Measurements from ENCODE around the gene PCDHB8.
"Not testable (repeated sequence)": the region's sequence is repeated elsewhere in the genome, so short reads cannot be mapped to it uniquely, and the experiment has no call there.

PCDHB8 gene

DNA sequence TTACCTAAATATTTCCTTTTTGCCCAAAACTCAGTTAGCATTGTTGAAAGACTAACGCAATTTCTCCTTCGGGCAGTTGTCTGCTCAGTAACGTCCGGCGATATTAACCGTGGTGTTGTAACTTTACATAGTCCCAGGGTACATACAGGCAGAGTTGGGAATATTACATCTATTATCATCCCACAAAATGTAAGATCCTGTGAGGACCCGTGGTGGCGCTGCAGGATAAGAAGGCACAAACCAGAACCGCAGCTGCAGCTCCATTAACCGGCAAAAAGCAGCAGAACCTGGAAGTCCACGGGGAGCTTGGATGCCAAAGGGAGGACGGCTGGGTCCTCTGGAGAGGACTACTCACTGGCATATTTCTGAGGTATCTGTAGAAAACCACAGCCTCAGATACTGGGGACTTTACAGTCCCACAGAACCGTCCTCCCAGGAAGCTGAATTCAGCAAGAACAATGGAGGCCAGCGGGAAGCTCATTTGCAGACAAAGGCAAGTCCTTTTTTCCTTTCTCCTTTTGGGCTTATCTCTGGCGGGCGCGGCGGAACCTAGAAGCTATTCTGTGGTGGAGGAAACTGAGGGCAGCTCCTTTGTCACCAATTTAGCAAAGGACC lies at the start of gene PCDHB8:
Gene PCDHB8 (plus strand): TSS at position 214 of the 615 bp plus-strand sequence. CDS start 245 bp downstream, at position 459.
- DNase-seq (ENCODE audit: low read depth) = not testable (repeated sequence)

DNA sequence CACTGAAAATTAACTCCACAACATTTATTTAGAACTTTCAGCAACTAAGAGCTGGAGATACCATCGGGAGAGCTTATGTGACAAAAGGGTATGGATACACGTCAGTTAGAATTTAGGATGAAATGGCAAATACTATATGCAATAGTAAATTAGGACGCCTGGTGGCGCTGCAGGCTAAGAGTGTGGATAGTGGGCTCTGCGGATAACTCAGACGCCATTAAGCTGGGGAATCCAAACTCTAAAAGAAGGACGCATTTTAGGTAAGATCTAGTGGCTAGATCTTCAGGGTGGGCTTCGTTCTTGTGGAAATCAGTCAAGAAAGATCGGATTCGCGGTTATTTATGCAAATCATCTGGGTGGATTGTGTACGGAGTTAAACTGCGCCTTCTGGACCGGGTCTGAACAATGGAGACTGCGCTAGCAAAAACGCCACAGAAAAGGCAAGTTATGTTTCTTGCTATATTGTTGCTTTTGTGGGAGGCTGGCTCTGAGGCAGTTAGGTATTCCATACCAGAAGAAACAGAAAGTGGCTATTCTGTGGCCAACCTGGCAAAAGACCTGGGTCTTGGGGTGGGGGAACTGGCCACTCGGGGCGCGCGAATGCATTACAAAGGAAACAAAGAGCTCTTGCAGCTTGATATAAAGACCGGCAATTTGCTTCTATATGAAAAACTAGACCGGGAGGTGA lies 42.4 kb upstream of the PCDHB8 start, which contains the start of gene PCDHB5:
Gene PCDHB5 (plus strand): TSS at position 177 of the 688 bp plus-strand sequence. CDS start 229 bp downstream, at position 406.
- no peak for DNase-seq (ENCODE audit: low read depth)

DNA sequence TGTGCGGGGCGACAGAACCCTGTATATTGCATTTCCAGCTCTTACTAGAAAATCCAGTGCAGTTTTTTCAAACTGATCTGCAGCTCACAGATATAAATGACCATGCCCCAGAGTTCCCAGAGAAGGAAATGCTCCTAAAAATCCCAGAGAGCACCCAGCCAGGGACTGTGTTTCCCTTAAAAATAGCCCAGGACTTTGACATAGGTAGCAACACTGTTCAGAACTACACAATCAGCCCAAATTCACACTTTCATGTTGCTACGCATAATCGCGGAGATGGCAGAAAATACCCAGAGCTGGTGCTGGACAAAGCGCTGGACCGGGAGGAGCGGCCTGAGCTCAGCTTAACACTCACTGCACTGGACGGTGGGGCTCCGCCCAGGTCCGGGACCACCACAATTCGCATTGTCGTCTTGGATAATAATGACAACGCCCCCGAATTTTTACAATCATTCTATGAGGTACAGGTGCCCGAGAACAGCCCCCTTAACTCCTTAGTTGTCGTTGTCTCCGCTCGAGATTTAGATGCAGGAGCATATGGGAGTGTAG lies 41.8 kb upstream of the PCDHB8 start:
- no peak for DNase-seq (ENCODE audit: low read depth)

DNA sequence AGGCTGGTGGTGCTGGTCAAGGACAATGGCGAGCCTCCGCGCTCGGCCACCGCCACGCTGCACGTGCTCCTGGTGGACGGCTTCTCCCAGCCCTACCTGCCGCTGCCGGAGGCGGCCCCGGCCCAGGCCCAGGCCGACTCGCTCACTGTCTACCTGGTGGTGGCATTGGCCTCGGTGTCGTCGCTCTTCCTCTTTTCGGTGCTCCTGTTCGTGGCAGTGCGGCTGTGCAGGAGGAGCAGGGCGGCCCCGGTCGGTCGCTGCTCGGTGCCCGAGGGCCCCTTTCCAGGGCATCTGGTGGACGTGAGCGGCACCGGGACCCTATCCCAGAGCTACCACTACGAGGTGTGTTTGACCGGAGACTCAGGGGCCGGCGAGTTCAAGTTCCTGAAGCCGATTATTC lies 40.2 kb upstream of the PCDHB8 start:
- DNase-seq (ENCODE audit: low read depth) = not testable (repeated sequence)

DNA sequence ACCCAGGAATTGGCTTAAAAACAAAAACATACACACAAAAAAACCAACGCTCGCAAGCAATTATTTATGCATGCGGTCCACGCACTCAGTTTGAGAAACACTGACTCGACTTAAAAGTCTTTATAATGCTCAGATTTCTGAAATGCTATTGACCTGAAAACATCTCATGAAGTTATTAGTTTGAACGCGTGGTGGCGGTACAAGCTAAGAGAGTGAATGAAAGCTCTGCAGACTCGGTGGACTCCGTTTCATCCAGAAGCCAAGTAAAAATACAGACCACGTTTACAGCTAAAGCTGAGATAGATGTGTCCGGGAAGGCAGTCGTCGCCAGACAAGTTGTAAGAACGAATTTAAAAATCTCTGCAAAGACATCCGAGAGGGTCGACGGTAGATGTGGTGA lies 27.8 kb upstream of the PCDHB8 start, which contains the start of gene PCDHB6:
Gene PCDHB6 (plus strand): TSS at position 246 of the 400 bp plus-strand sequence. CDS start 201 bp downstream, outside the sequence.
- no peak for DNase-seq (ENCODE audit: low read depth)

DNA sequence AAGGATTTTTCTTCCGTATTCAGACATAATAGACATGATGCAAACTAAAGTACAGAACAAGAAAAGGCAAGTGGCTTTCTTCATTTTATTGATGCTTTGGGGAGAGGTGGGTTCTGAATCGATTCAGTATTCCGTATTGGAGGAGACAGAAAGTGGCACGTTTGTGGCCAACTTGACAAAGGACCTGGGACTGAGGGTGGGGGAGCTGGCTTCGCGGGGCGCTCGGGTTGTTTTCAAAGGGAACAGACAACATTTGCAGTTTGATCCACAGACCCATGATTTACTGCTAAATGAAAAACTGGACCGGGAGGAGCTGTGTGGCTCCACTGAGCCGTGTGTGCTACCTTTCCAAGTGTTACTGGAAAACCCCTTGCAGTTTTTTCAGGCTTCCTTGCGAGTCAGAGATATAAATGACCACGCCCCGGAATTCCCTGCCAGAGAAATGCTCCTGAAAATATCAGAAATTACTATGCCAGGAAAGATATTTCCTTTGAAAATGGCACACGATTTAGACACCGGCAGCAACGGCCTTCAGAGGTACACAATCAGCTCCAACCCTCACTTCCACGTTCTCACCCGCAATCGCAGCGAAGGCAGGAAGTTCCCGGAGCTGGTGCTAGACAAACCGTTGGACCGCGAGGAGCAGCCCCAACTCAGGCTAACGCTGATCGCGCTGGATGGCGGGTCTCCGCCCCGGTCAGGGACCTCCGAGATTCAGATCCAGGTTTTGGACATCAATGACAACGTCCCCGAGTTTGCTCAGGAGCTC lies 27.2 kb upstream of the PCDHB8 start:
- DNase-seq (ENCODE audit: low read depth) = no peak

DNA sequence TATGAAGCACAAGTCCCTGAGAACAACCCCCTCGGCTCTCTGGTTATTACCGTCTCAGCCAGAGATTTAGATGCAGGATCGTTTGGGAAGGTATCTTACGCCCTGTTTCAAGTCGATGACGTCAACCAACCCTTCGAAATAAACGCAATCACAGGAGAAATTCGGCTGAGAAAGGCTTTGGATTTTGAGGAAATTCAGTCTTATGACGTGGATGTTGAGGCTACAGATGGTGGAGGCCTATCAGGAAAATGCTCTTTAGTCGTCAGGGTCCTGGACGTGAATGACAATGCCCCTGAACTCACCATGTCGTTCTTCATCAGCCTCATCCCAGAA lies 26.6 kb upstream of the PCDHB8 start:
- DNase-seq (ENCODE audit: low read depth) = no peak

DNA sequence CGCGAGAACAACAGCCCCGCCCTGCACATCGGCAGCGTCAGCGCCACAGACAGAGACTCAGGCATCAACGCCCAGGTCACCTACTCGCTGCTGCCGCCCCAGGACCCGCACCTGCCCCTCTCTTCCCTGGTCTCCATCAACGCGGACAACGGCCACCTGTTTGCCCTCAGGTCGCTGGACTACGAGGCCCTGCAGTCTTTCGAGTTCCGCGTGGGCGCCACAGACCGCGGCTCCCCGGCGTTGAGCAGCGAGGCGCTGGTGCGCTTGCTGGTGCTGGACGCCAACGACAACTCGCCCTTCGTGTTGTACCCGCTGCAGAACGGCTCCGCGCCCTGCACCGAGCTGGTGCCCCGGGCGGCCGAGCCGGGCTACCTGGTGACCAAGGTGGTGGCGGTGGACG lies 26.0 kb upstream of the PCDHB8 start:
- DNase-seq (ENCODE audit: low read depth) = not testable (repeated sequence)

DNA sequence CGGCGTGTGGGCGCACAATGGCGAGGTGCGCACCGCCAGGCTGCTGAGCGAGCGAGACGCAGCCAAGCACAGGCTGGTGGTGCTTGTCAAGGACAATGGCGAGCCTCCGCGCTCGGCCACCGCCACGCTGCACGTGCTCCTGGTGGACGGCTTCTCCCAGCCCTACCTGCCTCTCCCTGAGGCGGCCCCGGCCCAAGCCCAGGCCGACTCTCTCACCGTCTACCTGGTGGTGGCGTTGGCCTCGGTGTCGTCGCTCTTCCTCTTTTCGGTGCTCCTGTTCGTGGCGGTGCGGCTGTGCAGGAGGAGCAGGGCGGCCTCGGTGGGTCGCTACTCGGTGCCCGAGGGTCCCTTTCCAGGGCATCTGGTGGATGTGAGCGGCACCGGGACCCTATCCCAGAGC lies 25.5 kb upstream of the PCDHB8 start:
- not testable (repeated sequence) for DNase-seq (ENCODE audit: low read depth)

DNA sequence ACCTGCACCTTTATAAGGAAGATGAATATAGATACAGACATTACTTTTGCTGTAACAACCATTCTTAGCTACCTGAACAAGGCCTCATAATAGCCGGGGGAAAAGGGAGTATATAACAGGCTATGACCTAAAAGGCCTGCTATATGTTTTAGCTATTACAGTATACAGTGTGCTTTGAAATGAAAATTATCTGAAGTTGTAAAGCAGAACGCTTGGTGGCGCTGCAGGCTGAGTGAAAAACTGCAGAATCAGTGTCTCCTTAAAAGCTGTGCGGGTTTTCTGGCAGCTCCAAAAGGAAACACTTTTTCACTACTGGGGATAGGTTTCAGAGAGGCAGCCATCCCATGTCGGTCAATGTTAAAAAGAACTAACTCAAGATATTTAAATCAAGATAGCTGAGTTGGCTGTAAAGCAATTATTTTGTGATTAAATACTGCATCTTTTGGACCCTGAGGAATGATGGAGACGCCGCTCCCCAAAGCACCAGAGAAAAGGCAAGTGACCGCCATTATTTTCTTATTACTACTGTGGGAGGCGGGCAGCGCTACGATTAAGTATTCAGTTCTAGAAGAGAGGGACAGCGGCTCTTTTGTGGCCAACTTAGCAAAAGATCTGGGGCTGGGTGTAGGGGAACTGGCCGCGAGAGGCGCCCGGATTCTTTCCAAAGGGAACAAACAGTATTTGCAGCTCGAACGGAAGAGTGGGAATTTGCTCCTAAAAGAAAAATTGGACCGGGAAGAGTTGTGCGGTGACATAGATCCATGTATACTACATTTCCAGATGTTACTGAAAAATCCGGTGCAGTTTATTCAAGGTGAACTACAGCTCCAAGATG lies 21.8 kb upstream of the PCDHB8 start:
- DNase-seq (ENCODE audit: low read depth) = no peak

DNA sequence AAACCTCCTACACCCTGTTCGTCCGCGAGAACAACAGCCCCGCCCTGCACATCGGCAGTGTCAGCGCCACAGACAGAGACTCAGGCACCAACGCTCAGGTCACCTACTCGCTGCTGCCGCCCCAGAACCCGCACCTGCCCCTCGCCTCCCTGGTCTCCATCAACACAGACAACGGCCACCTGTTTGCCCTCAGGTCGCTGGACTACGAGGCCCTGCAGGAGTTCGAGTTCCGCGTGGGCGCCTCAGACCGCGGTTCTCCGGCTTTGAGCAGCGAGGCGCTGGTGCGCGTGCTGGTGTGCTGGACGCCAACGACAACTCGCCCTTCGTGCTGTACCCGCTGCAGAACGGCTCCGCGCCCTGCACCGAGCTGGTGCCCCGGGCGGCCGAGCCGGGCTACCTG lies 20.2 kb upstream of the PCDHB8 start:
- DNase-seq (ENCODE audit: low read depth) = not testable (repeated sequence)

DNA sequence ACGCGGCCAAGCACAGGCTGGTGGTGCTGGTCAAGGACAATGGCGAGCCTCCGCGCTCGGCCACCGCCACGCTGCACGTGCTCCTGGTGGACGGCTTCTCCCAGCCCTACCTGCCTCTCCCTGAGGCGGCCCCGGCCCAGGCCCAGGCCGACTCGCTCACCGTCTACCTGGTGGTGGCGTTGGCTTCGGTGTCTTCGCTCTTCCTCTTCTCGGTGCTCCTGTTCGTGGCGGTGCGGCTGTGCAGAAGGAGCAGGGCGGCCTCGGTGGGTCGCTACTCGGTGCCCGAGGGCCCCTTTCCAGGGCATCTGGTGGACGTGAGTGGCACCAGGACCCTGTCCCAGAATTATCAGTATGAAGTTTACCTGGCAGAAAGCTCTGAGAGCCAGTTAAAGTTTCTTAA lies 19.7 kb upstream of the PCDHB8 start:
- DNase-seq (ENCODE audit: low read depth) = not testable (repeated sequence)

DNA sequence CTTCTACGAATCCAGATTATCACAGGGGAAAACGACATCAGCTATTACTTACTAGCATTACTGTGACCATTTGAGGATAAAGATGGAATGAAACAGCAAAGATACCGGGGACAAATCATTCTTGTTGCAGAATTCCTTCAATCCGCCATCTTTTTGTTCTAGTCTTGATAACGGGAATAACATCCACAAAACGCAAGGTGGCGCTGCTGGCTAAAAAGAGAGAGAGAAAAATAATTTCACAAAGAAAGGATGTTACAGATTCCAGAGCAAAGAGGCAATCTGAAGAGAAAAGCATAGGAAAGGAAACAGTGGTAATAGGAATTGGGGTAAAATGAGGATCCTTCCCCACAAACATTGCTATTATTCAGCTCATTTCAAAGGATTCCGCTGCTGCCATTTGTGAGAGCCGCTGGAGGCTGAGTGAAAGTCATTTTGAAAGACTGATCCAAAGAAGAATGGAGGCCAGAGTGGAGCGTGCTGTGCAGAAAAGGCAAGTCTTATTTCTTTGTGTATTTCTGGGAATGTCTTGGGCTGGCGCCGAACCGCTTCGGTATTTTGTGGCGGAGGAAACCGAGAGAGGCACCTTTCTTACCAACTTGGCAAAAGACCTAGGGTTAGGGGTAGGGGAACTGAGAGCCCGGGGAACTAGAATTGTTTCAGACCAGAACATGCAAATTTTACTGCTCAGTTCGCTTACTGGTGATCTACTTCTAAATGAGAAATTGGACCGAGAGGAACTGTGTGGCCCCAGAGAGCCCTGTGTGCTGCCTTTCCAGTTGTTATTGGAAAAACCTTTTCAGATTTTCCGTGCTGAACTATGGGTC lies 5.0 kb upstream of the PCDHB8 start, which contains the start of gene PCDHB7:
Gene PCDHB7 (plus strand): TSS at position 264 of the 824 bp plus-strand sequence. CDS start 192 bp downstream, at position 456.
- DNase-seq (ENCODE audit: low read depth) = no peak

DNA sequence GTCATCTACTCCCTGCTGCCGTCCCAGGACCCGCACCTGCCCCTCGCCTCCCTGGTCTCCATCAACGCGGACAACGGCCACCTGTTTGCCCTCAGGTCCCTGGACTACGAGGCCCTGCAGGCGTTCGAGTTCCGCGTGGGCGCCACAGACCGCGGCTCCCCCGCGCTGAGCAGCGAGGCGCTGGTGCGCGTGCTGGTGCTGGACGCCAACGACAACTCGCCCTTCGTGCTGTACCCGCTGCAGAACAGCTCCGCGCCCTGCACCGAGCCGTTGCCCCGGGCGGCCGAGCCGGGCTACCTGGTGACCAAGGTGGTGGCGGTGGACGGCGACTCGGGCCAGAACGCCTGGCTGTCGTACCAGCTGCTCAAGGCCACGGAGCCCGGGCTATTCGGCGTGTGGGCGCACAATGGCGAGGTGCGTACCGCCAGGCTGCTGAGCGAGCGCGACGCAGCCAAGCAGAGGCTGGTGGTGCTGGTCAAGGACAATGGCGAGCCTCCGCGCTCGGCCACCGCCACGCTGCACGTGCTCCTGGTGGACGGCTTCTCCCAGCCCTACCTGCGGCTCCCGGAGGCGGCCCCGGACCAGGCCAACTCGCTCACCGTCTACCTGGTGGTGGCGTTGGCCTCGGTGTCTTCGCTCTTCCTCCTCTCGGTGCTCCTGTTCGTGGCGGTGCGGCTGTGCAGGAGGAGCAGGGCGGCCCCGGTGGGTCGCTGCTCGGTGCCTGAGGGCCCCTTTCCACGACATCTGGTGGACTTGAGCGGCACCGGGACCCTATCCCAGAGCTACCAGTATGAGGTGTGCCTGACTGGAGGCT lies 3.1 kb upstream of the PCDHB8 start:
- not testable (repeated sequence) for DNase-seq (ENCODE audit: low read depth)

DNA sequence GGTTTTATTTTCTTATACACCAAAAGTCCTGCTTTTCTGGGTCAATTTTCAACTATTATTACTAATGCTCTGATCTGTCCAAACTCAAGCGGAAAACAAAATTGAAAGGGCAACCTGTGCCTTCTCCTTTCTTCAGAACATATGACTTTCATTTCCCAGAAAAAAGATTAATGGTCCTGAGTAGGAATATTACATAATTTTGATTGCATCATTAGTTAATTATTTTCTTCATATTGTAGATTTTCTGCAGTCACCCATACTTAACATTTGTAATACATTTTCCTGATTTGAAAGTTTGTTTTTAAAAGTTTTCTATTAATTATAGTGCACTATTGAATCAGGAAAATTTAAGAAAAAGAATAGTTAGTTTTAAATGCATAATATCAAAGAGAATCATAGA lies 1.7 kb upstream of the PCDHB8 start:
- DNase-seq (ENCODE audit: low read depth) = no peak

DNA sequence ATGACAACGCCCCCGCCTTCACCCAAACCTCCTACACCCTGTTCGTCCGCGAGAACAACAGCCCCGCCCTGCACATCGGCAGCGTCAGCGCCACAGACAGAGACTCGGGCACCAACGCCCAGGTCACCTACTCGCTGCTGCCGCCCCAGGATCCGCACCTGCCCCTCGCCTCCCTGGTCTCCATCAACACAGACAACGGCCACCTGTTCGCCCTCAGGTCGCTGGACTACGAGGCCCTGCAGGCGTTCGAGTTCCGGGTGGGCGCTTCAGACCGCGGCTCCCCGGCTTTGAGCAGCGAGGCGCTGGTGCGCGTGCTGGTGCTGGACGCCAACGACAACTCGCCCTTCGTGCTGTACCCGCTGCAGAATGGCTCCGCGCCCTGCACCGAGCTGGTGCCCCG lies 1.8 kb downstream of the PCDHB8 start:
- not testable (repeated sequence) for DNase-seq (ENCODE audit: low read depth)

DNA sequence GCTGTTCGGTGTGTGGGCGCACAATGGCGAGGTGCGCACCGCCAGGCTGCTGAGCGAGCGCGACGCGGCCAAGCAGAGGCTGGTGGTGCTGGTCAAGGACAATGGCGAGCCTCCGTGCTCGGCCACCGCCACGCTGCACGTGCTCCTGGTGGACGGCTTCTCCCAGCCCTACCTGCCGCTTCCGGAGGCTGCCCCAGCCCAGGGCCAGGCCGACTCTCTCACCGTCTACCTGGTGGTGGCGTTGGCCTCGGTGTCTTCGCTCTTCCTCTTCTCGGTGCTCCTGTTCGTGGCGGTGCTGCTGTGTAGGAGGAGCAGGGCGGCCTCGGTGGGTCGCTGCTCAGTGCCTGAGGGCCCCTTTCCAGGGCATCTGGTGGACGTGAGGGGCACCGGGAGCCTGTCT lies 2.3 kb downstream of the PCDHB8 start:
- DNase-seq (ENCODE audit: low read depth) = not testable (repeated sequence)

DNA sequence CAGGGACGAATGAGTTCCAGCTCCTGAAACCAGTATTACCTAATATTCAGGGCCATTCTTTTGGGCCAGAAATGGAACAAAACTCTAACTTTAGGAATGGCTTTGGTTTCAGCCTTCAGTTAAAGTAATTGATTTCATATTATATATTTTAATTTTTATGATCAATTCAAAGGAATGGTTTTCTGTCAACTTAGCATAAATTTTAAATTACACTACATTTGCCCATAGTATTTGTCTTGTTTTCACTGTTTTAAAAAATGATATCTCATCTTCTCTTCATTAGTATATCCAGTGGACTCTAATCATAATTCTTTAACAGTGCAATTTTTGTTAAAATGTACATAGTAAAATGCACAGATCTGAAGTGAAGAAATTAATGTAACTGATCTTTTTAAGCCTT lies 2.7 kb downstream of the PCDHB8 start:
- DNase-seq (ENCODE audit: low read depth) = no peak

DNA sequence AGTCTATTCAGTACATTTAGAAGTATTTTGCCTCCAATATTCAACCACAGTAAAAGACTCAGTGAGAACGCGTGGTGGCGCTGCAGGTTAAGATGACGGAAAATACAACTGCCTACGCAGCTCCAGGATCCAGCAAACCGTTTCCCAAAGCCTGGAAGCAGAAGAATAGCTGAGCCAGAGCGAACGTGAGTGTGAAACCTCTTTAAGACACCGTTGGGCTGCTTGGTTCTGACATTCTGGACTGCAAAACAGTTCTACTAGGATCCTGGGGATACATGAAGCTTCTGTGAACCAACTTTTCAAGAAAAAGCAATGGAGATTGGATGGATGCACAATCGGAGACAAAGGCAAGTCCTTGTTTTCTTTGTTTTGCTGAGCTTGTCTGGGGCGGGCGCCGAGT lies 4.7 kb downstream of the PCDHB8 start, which contains the start of gene PCDHB16:
Gene PCDHB16 (plus strand): TSS at position 140 of the 400 bp plus-strand sequence. CDS start 173 bp downstream, at position 313.
- no peak for DNase-seq (ENCODE audit: low read depth)
